GM18517 (cell line): ENCODE measurements around the gene LRP8.
A peak's percentile ranks its signal among the peaks of the same experiment; 100 is the strongest.

ENCODE experiments used
- ATAC-seq: cut with Tn5 transposase; IDR thresholded peaks from one replicate; pipeline ENCODE4 v1.9.1; 2021; ENCODE audit warnings: mild to moderate bottlenecking, moderate library complexity; ENCODE audit not compliant: unreplicated experiment

Gene LRP8

DNA sequence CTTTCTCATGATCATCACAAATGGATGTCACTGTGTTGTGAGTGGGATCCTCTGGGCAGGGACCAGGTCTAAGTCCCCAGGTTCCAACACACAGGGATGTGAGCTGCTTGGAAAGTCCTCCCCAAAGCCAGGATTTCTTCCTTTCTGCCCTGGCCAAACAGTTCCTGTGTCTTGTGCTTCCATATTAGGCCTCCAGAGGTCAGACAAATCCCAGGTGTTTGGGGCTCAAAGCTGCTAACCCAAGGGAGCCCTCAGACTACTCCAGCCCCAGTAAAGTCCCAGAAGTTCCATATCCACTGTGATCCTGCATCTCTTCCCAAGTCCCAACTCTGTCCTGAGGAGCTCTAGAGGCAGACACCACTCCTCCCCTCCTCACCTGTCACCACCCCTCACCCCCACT lies 61.8 kb downstream of the LRP8 start:
- ATAC-seq = no peak

DNA sequence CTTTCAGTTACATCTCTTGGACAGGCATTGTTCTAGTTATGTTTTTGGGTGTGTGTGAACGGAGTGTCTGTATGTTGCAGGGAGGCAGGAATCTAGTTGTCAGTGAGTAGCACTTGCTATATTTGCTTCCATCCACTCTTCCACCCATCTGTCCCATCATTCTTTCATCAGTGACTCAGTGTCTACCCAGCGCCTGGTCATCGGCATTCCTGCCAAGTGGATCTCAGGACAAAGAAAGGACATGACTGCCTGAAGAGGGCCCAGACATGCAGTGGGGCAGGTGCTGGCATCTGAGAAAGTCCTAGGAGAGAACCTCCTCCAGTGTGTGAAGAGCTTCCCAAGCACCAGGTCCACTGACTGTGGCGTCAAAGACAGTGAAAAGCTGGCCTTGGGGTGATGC lies 62.3 kb downstream of the LRP8 start:
- no peak for ATAC-seq

DNA sequence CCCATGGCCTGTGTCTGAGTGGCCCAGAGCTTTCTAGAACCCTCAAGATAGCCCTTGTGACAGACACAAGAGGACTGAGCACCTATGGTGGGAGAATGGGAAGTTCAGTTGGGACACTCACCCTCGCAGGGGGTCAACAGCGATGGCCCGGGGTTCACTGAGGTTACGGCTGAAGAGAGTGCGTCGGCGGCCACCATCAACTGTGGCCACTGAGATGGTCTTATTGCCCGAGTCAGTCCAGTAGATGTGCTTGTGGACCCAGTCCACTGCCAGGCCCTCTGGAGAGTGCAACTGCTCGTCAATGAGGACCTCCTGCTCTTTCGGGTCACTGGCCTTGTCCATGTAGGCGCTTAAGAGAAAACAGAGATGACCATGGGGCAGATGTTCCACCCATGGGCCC lies 63.8 kb downstream of the LRP8 start:
- no peak for ATAC-seq

DNA sequence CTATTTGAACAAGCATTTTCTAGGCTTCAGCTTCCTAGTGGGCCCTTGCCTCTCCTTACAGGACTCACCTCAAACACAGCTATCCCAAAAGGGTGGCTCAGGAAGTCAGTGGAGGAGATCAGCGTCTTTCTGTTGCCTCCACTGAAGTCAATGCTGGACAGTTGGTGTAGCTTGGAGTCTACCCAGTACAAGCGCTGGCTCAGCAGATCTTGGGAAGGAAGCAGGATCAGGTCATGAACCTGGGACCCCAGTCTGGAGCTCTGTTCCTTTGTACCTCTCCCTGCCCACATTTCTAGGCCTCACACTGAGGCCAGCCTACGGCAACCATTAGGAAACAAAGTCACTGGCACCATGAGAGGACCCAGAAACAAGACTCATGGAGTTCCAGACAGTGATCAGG lies 65.9 kb downstream of the LRP8 start:
- no peak for ATAC-seq

DNA sequence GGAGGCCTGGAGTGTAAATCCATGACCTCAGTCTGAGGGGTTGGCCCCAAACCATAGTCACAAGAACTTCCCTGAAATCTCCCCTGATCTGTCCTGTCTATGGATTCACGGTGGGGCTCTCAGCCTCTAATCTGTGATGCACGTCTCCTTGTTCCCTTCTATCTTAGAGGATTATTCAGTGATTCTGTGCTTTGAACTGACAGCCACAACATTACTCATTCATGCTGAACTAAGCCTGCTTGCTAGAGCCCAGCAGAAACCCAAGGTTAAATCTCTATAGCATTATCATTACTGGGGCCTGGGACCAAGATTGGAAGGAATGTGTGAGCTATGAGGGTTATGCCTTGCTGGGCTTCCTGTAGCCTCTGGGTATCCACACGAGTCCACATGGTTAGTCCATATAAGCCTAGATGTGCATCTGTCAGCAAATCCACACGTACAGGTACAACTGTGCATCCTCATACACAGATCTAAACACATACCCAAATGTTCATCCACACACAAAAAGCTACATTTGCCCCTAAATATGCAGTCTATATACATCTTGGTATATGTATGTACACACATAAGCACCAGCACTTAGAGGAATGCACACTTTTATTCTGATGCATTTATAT lies 67.1 kb downstream of the LRP8 start:
- ATAC-seq = no peak

DNA sequence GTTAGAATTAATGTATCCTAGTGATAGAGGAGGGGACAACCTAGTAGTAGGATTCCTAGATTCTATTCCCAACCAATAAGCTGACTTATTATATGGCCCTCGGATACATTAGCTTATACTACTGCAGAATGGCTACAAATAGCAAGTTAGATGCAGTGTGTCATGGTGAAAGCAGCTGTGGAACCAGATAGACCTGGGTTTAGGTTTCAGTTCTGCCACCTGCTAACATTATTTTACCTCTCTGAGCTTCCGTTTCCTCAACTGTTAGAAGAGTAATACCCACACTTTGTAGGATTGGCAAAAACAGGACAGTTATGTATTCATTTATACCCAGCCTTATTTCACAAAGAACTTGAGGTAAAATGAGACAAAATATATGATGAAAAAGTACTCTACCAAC lies 67.9 kb downstream of the LRP8 start:
- no peak for ATAC-seq

DNA sequence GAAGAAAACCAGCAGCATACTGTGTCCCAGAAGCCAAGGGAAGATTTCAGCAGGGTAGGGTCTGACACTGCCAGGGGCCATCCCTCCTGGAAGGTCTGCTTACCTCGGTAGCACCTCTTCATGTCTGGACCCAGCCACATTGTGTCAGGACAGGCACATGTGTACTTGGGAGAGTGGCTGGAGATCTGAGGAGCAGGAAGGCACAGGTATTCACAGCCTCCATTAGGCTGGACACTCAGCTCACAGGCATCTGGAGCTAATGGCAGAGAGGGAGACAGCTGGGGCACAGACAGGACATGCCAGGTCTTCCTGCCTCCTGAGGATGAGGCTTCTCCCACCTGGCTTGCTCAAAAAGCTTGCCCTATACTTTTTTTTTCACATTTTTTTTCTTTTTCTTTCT lies 69.7 kb downstream of the LRP8 start:
- no peak for ATAC-seq

DNA sequence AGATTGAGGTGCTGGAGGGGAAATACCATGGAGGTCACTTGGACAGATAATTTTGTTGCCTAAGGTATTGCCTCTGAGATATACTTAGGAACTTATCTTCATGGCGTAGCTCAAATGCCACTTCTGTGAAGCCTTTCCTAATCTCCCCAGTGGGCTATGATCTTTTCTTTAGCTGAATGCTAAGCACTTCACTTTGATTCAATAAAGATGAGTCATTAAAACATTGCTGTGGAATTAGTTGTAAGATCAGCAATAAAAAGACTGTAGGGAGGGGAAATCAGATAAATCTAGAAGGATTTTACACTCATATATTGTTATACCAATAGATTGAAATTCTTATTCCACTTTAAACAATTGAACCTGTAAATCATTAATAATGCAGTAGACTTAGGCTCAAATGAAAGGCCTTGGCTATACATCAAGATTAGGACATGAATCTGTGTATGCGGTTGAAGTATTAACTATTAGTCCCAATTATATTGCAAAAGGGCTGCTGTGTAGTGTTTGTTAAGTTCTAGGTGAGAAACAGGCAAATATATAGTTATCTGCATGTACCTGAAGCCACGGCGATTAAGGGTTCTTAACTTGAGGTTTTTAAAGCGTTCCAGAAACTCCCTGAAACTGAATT lies 70.3 kb downstream of the LRP8 start:
- no peak for ATAC-seq

DNA sequence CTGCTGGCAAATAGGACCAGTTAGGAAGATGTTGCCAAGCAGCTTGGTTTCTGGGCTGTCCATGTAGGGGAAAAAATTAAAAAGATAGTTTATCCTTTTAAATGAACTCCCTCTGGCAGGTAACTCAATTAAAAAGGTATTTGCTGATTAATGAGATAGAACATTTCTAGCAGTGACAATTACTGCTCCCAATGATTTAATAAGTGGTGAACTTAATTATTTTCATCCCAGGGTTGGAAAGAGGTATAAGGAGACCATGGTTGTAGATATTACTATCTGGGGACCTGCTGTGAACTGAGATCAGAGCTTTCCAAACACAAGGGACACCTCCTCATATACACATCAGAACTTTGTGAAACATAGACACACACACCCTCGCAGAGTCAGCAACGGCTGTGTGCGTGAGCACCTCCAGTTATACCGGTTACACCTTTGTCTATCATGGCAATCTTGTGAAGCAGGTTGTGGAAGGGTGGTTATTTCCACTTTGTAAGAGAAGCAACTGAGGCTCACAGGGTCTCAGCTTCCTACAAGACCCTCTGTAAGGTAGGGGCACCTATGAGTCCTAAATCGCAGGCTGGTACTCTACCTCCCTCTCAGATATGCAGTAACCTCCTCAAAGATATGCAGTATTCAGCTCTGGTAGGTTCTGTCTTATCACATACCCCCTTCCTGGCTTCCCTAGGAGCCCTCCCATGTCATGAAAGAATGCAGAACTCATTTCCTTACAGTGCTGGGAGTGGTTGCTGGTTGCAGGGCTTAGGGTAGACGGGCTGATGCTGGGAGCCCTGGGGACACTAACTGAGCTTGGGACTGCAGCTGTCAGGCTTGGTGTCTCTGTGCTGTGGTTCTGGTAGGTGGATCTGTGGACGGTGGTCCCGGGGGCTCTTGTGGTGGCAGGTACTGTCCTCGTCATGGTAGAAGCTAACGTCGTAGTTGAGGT lies 71.1 kb downstream of the LRP8 start:
- ATAC-seq = no peak

DNA sequence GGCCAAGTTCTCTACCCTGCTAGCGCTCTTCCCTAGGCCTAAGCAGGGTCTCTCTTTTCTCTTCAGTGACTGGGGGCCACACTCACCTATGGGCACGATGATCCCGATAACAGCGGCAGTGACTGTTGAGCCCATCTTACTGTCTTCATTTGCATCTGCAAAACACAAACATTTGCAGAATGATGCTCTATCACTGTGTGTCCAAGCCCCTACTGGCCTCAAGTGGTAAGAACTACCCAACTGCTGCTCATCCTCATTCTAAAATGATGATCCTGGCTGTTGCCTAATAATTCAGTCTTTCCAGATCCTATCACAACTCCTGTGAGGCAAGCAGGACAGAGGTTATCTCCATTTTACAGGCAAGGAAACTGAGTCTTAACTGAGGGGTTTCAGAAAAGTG lies 72.8 kb downstream of the LRP8 start:
- no peak for ATAC-seq

DNA sequence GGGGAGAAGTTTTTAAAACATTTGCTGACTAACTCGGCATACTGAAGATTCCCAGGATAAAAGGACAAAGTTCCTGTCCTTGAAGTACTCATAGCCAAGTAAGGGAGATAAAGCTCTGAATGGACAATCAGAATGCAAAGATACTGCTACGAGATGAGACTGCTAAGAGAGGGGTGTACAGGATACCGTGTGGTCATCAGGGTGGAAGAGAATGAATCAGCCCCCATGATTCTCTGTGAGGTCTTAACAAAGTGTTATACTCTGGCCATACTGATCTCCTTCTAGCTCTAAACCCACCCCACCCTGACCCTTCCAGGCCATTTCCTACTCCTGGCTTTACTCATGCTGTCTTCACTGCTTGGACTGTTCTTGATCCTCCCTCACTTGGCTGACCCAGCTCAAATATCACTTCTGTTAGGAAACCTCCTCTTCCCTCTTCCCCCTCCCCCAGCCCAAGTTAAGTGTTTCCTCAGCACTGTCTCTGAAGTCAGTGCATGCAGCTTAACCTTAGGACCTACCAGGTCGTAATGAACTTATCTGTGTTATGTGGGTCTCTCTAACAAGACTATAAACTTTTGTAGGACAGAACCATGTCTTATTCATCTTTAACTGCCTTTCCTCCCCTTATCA lies 73.7 kb downstream of the LRP8 start:
- no peak for ATAC-seq

DNA sequence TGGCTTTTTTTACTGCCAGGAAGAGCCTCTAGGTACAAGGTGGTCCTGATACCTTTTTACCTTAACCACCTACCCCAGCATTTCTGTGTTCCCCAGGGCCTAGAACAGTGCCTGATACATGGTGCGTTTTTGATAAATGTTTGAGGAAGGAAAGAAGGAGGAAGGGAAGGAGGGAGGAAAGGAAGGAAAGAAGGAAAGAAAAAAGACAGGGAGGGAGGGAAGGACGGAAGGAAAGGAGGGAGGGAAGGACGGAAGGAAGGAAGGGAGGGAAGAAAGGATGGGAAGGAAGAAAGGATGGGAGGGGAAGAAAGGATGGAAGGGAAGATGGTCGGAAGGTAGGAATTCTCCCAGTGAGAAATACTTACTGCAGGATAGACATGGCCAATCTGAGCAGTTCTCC lies 77.5 kb downstream of the LRP8 start:
- no peak for ATAC-seq

DNA sequence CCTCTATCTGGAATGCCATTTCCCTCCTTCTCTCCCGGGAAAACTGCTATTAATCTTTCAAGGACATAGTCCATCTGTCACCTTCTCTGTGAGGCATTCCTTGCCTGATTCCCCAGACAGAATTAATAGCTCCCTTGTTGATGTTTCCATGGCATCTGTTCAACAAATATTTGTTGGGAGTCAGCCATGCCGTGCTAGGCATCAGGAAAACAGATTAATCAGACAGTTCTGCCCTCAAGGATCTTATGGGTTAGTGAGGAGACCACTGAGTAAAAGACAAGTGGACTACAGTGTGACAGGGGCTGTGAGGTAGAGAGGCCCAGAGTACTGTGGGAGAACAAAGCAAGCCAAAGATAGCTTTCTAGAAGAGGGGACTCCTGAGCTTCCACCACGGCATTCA lies 78.2 kb downstream of the LRP8 start:
- no peak for ATAC-seq

DNA sequence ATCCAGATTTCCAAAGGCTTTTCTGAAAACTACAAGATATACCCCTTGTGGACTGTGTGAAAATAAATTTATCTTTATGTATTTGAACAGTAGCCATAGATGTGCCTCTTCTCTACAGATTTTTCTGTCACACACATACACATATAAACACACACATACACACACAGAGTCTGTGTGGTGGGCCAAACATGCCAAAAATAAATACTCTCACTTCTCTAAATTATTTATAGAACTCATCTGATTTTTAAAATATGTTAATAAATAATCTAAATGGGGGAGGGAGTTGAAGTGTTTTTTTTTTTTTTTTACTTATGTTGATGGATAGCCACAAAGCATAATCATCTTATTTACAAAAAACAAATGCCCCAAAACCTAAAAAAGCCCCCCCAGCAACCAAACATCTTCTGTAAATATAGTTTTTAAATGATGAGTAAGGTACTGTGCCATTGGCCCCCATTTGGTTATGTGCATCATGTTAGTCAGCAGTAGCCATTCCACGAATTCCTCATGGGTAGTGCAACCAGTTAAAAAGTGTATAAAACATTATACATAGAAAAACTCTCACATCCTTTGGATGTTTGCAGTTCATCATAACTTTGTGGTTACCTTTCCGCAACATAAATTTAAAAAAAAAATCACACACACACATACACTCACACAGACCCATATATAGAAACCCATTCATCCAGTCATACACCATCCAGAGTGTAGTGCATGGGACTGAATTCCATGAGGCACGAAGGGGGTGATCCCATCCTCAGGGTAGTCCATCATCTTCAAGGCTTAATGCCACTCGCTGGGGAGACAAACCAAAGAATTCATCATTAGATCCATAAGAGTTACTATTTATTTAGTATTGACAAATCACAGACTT lies 81.4 kb downstream of the LRP8 start:
- no peak for ATAC-seq

DNA sequence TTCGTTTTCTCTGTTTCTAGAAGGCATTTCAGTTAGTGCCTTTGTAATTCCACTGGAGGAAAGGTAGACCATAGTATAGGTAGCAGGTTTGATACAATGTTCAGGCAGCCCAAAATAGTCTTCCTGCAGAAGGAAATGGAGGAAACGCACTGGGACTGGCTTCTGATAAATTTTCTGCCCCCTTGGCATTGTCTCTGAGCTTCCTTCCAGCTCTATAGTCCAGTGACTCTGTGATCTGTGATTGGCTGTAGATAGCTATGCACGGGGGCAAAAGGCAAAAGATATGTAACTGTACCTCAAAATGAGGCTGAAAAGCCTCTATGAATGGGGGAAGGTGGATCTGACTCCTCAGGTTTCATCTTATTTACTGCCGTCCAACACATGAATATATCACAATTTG lies 83.7 kb downstream of the LRP8 start:
- no peak for ATAC-seq

DNA sequence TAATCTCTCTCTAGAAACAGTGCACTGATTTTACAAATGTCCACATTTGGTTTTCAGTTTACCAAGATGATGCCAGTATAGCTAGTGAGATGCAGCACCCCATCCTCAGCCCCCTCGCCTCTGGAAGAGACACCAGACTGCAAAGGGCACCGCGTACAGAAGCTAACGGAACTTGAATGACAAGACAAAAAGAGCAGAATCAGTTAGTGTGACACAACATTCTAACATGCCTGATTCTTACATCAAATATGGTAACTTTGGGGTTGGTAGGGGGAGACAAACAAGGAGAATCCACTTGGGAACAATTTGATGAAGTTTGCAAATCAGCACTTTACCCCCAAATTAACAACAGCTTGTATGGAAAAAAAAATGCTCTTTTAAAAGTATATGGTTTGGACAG lies 85.5 kb downstream of the LRP8 start:
- ATAC-seq = no peak

DNA sequence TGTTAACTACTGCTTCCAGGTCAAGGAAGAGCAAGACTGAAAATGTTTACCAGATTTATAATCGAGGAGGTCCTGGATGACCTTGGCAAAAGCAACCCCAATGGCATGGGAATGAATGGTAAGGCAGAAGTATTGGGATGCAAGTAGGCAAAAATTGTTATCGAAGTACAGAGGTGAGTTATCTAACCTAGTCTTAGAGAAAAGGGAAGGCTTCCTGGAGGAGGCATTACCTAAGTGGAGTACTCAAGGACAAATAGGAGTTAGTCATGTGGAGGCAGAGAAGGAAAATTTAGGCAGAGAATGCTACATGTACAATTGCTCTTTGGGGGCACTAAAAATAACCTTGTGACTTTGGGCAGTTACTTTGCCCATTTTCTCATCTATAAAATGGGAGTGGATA lies 86.0 kb downstream of the LRP8 start:
- ATAC-seq = no peak

DNA sequence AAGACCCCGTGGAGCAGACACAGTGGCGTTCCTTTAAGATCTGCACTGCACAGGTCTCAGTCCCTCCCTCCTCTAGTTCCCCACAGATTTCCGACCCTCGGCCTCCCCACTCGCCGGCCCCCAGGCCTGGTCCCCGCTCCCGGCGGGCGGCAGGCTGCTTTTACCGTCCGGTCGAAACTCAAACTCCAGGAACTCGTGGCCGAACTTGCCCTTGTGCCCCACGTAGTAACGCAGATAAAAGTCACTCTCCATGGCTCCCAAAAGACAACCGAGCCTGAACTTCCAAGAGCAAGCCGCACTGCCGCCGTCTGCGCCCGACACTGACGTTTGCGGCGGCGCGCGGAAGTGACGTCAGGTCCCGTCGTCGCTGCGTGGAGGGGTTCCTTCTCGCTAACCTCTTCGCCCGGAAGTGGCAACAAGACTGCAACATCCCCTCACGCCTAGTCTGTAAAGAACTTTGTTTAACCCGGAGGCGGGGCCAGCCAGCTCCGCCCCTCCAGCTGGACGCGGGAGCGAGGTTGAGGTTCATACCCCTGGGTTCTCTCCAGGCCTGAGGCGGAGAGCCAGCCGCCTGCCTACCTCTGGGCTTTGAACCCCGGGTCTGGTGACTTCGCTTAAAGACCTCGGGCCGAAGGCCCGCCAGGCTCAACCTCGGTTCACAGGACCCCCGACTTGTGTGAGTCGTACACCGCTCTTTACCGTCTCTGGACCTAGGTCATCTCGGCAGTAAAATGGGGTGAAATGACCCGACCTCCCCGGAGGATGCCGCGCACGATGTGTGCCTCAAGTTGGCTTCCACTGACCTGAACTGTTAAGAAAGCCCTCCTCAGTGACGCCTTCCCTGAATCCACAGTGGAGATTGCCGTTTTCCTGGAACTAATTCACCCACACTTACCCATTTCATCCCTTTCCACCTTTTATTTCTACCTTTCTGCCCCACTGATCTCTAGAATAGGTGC lies 89.4 kb downstream of the LRP8 start, which contains the start of gene MAGOH:
Gene MAGOH (minus strand): TSS at position 322 of the 959 bp plus-strand sequence. CDS start 70 bp downstream, at position 252.
- ATAC-seq = peak; percentile 95

DNA sequence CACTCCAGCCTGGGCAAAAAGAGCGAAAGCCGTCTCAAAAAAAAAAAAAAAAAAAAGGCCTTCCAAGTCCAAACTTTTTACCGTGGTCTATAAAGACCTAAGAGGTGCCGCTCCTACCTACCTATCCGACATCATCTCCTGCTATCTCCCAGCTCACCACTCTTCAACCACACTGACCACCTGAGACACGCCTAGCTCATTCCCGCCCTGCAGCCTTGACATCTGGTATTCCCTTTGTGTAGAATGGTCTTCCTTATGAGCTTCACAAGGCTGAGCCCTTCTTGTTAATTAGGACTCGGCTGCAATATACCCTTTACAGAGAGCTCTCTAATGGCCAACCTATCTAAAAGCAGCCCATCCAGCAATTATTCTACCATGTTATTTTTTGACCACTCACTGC lies 90.2 kb downstream of the LRP8 start:
- no peak for ATAC-seq

DNA sequence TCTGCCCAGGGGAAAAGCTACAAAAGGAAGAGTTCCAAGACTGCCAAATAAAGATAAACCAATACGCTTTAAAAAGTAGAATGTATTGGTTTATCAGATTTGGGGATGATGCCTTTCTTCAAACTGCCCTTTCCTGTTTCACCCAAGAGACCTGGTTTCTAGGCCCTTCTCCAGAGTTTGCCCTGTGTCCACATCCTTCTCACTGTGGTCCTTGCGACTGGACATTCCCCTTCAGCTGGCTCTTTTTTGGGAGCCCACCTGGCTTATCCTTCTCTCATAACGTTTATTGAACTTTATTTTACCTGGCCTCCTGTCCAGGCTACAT lies 106.9 kb downstream of the LRP8 start:
- no peak for ATAC-seq
